ENCODE measurements around the gene CRYBA2. TPM values are rescaled to one million over a fixed set of nuclear protein-coding genes. Genes with fewer than 3 reads are reported as not detected.

The CRYBA2 gene
- total RNA-seq, 1 donor, result not detected

GRCh38 chr2:219028996-219029828 is 36.0 kb upstream of the CRYBA2 start:
- DNase-seq (ENCODE audit: low read depth), result no peak
- H3K4me3 ChIP-seq (ENCODE audit: low read depth, low read length), result no peak overlapping the region
- no peak for TF ChIP-seq CTCF (IDR thresholded peaks at IDR 0.05; ENCODE audit: insufficient read depth, low read length)

DNA sequence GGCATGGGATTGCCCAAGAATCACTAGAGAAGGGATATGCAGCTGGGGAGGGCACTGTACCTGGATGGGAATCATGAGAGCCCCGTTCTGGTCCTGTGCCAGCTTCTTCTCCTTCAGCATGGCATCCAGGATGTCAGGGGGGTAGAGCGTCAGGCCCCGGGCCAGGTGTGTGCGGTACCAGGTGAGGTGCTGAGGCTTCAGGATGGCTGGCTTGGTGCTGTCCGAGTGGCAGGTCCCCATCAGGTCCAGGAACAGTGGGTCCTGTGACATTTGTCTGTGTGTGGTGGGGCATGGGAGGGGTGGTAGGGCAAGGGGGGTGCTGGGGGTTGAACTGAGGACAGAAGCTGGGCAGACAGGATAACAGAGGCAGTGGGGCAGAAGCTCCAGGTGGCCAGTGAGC is 34.9 kb upstream of the CRYBA2 start:
- no peak for DNase-seq (ENCODE audit: low read depth)
- no peak overlapping the region for H3K4me3 ChIP-seq (ENCODE audit: low read depth, low read length)
- TF ChIP-seq CTCF (IDR thresholded peaks at IDR 0.05; ENCODE audit: insufficient read depth, low read length), result no peak

GRCh38 chr2:219027511-219028055 is 34.4 kb upstream of the CRYBA2 start:
- no peak for DNase-seq (ENCODE audit: low read depth)
- no peak for TF ChIP-seq CTCF (IDR thresholded peaks at IDR 0.05; ENCODE audit: insufficient read depth, low read length)
- H3K4me3 ChIP-seq (ENCODE audit: low read depth, low read length), result no peak overlapping the region

DNA sequence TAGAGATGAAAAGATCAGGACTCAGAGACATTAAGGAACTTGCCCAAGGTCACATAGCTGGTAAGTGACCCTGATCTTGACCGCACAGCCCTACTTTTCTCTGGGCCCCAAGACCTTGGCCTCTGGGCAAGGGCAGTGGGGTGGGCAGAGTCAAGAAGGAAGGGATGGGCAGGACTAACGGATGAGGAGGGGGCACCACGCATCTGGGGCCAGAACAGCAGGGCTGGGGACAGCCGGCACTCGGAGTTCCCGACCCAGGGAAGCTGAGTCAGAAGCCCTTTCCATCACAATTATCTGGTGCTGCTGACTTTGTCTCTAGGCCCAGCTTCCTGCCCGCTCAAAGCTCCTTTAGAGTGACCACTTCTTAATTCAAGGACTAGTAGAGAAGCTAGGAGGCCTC is 33.7 kb upstream of the CRYBA2 start:
- TF ChIP-seq CTCF (IDR thresholded peaks at IDR 0.05; ENCODE audit: insufficient read depth, low read length), result no peak
- no peak for DNase-seq (ENCODE audit: low read depth)

DNA sequence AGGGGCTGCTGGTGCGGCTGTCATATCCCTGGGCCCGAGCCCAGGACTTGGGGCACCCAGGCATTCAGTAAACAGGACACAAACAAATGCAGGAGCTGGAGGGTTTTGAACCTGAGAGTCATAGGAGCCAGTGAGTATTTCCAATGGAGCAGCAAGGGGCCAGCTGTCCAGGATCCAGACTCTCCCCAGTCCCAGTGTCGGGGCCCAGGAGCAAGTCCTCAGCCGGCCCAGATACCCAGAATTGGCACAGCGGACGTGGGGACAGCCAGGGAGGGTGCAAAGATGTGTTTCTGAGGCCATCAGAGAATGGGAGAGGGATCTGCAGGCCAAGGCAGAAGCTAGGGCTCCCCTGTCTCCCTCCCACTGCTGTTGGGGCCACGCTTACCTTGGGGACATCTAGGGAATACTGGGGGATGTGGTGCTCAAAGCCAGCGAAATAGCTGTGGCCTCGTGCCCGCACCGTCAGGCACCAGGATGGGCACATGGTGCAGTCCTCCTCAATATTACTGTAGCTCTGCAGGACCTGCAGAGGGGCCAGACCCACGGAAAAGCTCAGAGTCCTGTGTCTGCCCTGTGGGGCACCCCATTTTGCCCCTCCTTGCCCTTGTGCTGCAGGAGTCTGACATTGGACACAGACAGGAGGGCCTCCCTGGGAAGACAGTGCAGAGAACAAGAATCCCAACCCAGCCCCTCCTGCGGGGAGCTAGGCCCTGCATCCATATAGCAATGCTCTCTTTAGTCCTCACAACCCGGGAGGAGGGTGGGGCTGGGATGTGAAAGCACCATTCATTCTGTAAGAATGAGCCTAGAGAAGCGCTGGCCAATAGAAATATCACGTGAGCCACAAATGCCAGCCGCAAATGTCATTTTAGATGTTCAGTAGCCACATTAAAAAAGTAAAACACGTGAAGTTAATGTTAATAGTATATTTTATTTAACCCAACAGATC is 32.7 kb upstream of the CRYBA2 start:
- no peak for TF ChIP-seq CTCF (IDR thresholded peaks at IDR 0.05; ENCODE audit: insufficient read depth, low read length)
- no peak overlapping the region for H3K4me3 ChIP-seq (ENCODE audit: low read depth, low read length)
- DNase-seq (ENCODE audit: low read depth), result no peak

More for the DNA sequence above, 33.7 kb upstream of the CRYBA2 start:
- no peak overlapping the region for H3K4me3 ChIP-seq (ENCODE audit: low read depth, low read length)

- H3K4me3 ChIP-seq (ENCODE audit: low read depth, low read length), result no peak overlapping the region
- no peak for DNase-seq (ENCODE audit: low read depth)
- no peak for TF ChIP-seq CTCF (IDR thresholded peaks at IDR 0.05; ENCODE audit: insufficient read depth, low read length)
These were observed 30.8 kb upstream of the CRYBA2 start for GRCh38 chr2:219024059-219024458.
